Progenitor cell of endocrine pancreas (in vitro differentiated cells): Measurements from ENCODE around the gene MBP. TPM values are rescaled to one million over a fixed set of nuclear protein-coding genes. Genes with fewer than 3 reads are reported as not detected.

ENCODE experiments used
- DNase-seq: peaks from one replicate; pipeline ENCODE4 v3.0.0; 2021; ENCODE audit warnings: low spot score; ENCODE audit not compliant: unreplicated experiment
- H3K27ac Mint-ChIP-seq: 2 replicates; pipeline ENCODE4 v1.8.0; 2021; ENCODE audit warnings: mild to moderate bottlenecking, moderate library complexity, mixed read lengths
- H3K27me3 Mint-ChIP-seq: 2 replicates; pipeline ENCODE4 v1.8.0; 2021; ENCODE audit warnings: mixed read lengths
- H3K36me3 Mint-ChIP-seq: 2 replicates; pipeline ENCODE4 v1.8.0; 2022; ENCODE audit warnings: mixed read lengths; ENCODE audit not compliant: insufficient read depth
- H3K4me1 Mint-ChIP-seq: 2 replicates; pipeline ENCODE4 v1.8.0; 2021; ENCODE audit warnings: low read depth, mixed read lengths
- H3K4me3 Mint-ChIP-seq: 2 replicates; pipeline ENCODE4 v1.8.0; 2021; ENCODE audit warnings: low read depth, mild to moderate bottlenecking, moderate library complexity, mixed read lengths
- H3K9me3 Mint-ChIP-seq: 2 replicates; pipeline ENCODE4 v1.8.0; 2021; ENCODE audit warnings: low read depth, mixed read lengths
- CTCF ChIP-seq: fragments of 200-600 bp; sonication (generic); IDR thresholded peaks from one replicate; pipeline ENCODE4 v1.5.0; 2021; ENCODE audit warnings: antibody characterized with exemption, mild to moderate bottlenecking; ENCODE audit not compliant: unreplicated experiment
- total RNA-seq: library from RNA; stranded (reverse); gene quantifications from 2 replicates; pipeline ENCODE4 v1.2.1, GENCODE V29; 2021

The MBP gene
- total RNA-seq, 1 donor from 2014 or later, result 38.4 TPM

- H3K4me3 Mint-ChIP-seq, result no peak overlapping the region
- H3K27me3 Mint-ChIP-seq, result no peaks in the 10 kb centered on the region
- H3K27ac Mint-ChIP-seq, result no peak overlapping the region
- DNase-seq, result no peak
- peaks cover 16% of the 10 kb centered on the region for H3K36me3 Mint-ChIP-seq
- no peaks in the 10 kb centered on the region for H3K9me3 Mint-ChIP-seq
- no peak for TF ChIP-seq CTCF
- peaks cover 16% of the 10 kb centered on the region for H3K4me1 Mint-ChIP-seq
Observed at GRCh38 chr18:77099485-77100370, 32.9 kb downstream of the MBP start.

- Mint-ChIP-seq H3K9me3 (no peaks in the 10 kb centered on the region), H3K27me3 (no peaks in the 10 kb centered on the region), H3K4me1 (peaks cover 16% of the 10 kb centered on the region), H3K4me3 (no peak overlapping the region), H3K27ac (no peak overlapping the region), H3K36me3 (peaks cover 15% of the 10 kb centered on the region)
- no peak for TF ChIP-seq CTCF
- DNase-seq, result no peak
Observed at GRCh38 chr18:77098538-77099174, 33.9 kb downstream of the MBP start.

- TF ChIP-seq CTCF, result no peak
- H3K4me3 Mint-ChIP-seq, result no peak overlapping the region
- no peak for DNase-seq
- no peaks in the 10 kb centered on the region for H3K9me3 Mint-ChIP-seq
- H3K27ac Mint-ChIP-seq, result no peak overlapping the region
- peaks cover 20% of the 10 kb centered on the region for H3K4me1 Mint-ChIP-seq
- peaks cover 12% of the 10 kb centered on the region for H3K36me3 Mint-ChIP-seq
- no peaks in the 10 kb centered on the region for H3K27me3 Mint-ChIP-seq
Observed at GRCh38 chr18:77098029-77098428, 34.6 kb downstream of the MBP start.

- TF ChIP-seq CTCF, result no peak
- DNase-seq, result no peak
- H3K9me3 Mint-ChIP-seq, result no peaks in the 10 kb centered on the region
- H3K4me3 Mint-ChIP-seq, result no peak overlapping the region
- H3K27ac Mint-ChIP-seq, result no peak overlapping the region
- H3K27me3 Mint-ChIP-seq, result no peaks in the 10 kb centered on the region
- peaks cover 22% of the 10 kb centered on the region for H3K4me1 Mint-ChIP-seq
- H3K36me3 Mint-ChIP-seq, result peaks cover 14% of the 10 kb centered on the region
Observed at GRCh38 chr18:77096936-77097886, 35.4 kb downstream of the MBP start.
